HCT116 (cell line): ENCODE measurements around the gene PSMD3. TPM values are rescaled to one million over a fixed set of nuclear protein-coding genes. Genes with fewer than 3 reads are reported as not detected.

Source experiments
- ATAC-seq: fragments of 200-7000 bp; cut with Tn5 transposase; 2 replicates; pipeline ENCODE4 v1.9.1; 2020; ENCODE audit warnings: mild to moderate bottlenecking, moderate library complexity
- BruUV-seq: library from RNA; stranded (reverse); fragments of 400-500 nt; replicated peaks from 2 replicates; lab custom pipeline; 2021; lab: Mats Ljungman, UMichigan
- CTCF ChIA-PET: fragments of 300-600 bp; sonication (Branson Sonifier 250); formaldehyde crosslinking; loops from one replicate; lab custom pipeline; 2021; ENCODE audit warnings: antibody characterized with exemption; lab: Charles Lee
- POLR2A ChIA-PET: fragments of 300-600, 350-600 bp; sonication (Branson Sonifier 250); formaldehyde crosslinking; loops from one replicate; lab custom pipeline; 2021; ENCODE audit warnings: antibody characterized with exemption; lab: Charles Lee
- RAD21 ChIA-PET, 2 experiments: fragments of 300-600 bp; sonication (Branson Sonifier 250); formaldehyde crosslinking; loops; one replicate each; lab custom pipeline; 2023; ENCODE audit warnings: low total read pairs in 2 of 2; ENCODE audit not compliant: uncharacterized antibody in 2 of 2, unreplicated experiment in 2 of 2, low non-redundant PET in 1 of 2; lab: Charles Lee
- DNase-seq: peaks from one replicate; pipeline ENCODE4 v3.0.0-alpha.2; 2010; ENCODE audit warnings: low read depth, low spot score
- H2AFZ ChIP-seq: fragments of 200-600 bp; shearing (Covaris generic), sonication (generic); 2 replicates; pipeline ENCODE4 v1.6.1; 2017; ENCODE audit warnings: low read depth, mixed run types, mixed read lengths, antibody characterized with exemption, low read length; ENCODE audit not compliant: poor library complexity, severe bottlenecking
- H3K27ac ChIP-seq: 2 replicates; pipeline ENCODE4 v1.5.1; 2012; ENCODE audit warnings: low read depth, low read length
- H3K27me3 ChIP-seq: fragments of 200-600 bp; sonication (generic); 2 replicates; pipeline ENCODE4 v1.6.1; 2016; ENCODE audit warnings: mixed run types, low read length, mixed read lengths; ENCODE audit not compliant: insufficient read depth
- H3K36me3 ChIP-seq, 2 experiments: fragments of 200-500 bp in 1 of 2; fragments of 200-600 bp in 1 of 2; sonication (Bioruptor generic) in 1 of 2; sonication (generic) in 1 of 2; 2 replicates each; pipeline versions ENCODE4 v1.5.1 to v1.6.1; 2014 to 2016; ENCODE audit warnings: low read length in 2 of 2, inconsistent platforms in 1 of 2, mixed read lengths in 1 of 2, mixed run types in 1 of 2; ENCODE audit not compliant: insufficient read depth in 2 of 2, control insufficient read depth in 1 of 2
- H3K4me1 ChIP-seq, 2 experiments: fragments of 200-600 bp in 1 of 2; sonication (generic) in 1 of 2; 2 replicates each; pipeline versions ENCODE4 v1.5.1 to v1.6.1; 2012 to 2017; ENCODE audit warnings: low read length in 2 of 2, inconsistent platforms in 1 of 2, mild to moderate bottlenecking in 1 of 2, mixed read lengths in 1 of 2, mixed run types in 1 of 2, moderate library complexity in 1 of 2; ENCODE audit not compliant: insufficient read depth in 2 of 2, control insufficient read depth in 1 of 2
- H3K4me2 ChIP-seq: fragments of 200-600 bp; sonication (generic); 2 replicates; pipeline ENCODE4 v1.6.1; 2017; ENCODE audit warnings: mixed run types, low read length, mixed read lengths
- H3K4me3 ChIP-seq, 2 experiments: fragments of 200-600 bp in 1 of 2; sonication (generic) in 1 of 2; replicated peaks in 1 of 2; 2 replicates each; pipeline ENCODE4 v1.5.1; 2011 to 2016; ENCODE audit warnings: low read length in 2 of 2, control low read depth in 1 of 2, low read depth in 1 of 2, mild to moderate bottlenecking in 1 of 2, mixed read lengths in 1 of 2, mixed run types in 1 of 2
- H3K79me2 ChIP-seq: fragments of 200-600 bp; sonication (generic); 2 replicates; pipeline ENCODE4 v1.6.1; 2017; ENCODE audit warnings: mild to moderate bottlenecking, mixed run types, low read length, moderate library complexity, mixed read lengths; ENCODE audit not compliant: insufficient read depth
- H3K9ac ChIP-seq: fragments of 200-600 bp; sonication (generic); 2 replicates; pipeline ENCODE4 v1.6.1; 2016; ENCODE audit warnings: low read length, mixed read lengths
- H3K9me2 ChIP-seq: fragments of 200-600 bp; sonication (generic), shearing (Covaris generic); 2 replicates; pipeline ENCODE4 v1.6.1; 2017; ENCODE audit warnings: mixed run types, mild to moderate bottlenecking, moderate library complexity; ENCODE audit not compliant: insufficient read depth
- H3K9me3 ChIP-seq, 2 experiments: fragments of 200-500 bp in 1 of 2; fragments of 200-600 bp in 1 of 2; sonication (Bioruptor generic) in 1 of 2; sonication (generic) in 1 of 2; 2 replicates each; pipeline ENCODE4 v1.6.1; 2014 to 2017; ENCODE audit warnings: low read length in 2 of 2, mixed read lengths in 2 of 2, inconsistent platforms in 1 of 2, low read depth in 1 of 2, mild to moderate bottlenecking in 1 of 2, mixed run types in 1 of 2, moderate library complexity in 1 of 2; ENCODE audit not compliant: control insufficient read depth in 1 of 2, insufficient read depth in 1 of 2
- H4K20me1 ChIP-seq: fragments of 200-600 bp; sonication (generic), shearing (Covaris generic); 2 replicates; pipeline ENCODE4 v1.6.1; 2017; ENCODE audit warnings: mixed run types, mild to moderate bottlenecking, moderate library complexity; ENCODE audit not compliant: insufficient read depth
- CEBPB ChIP-seq: IDR thresholded peaks from 2 replicates; pipeline ENCODE4 v1.6.1; 2012; ENCODE audit warnings: low read depth
- ZFX ChIP-seq: fragments of 450-650 bp; IDR thresholded peaks from 2 replicates; pipeline ENCODE4 v1.6.1; 2017
- intact Hi-C: fragments of 100-400 bp; cut with micrococcal nuclease; formaldehyde crosslinking; loops from 2 replicates; pipeline ENCODE4 v1.10.0; 2022
- total RNA-seq: library from RNA; stranded (reverse); gene quantifications from one replicate; pipeline ENCODE4 v1.2.1, GENCODE V29; 2021; ENCODE audit not compliant: unreplicated experiment
- TF ChIP-seq, protein P1 (sequence below): IDR thresholded peaks from 2 replicates; pipeline ENCODE4 v1.6.1; 2012
- TF ChIP-seq, protein P2 (sequence below), 3 experiments: fragments of 200-600 bp in 1 of 3; sonication (generic) in 1 of 3; IDR thresholded peaks in 2 of 3; conservative IDR thresholded peaks in 1 of 3; 2 replicates each; pipeline ENCODE4 v1.5.1; 2012 to 2017; ENCODE audit warnings: low read depth in 2 of 3, low read length in 2 of 3, antibody characterized with exemption in 1 of 3, borderline replicate concordance in 1 of 3, control low read depth in 1 of 3, mild to moderate bottlenecking in 1 of 3, mixed read lengths in 1 of 3, mixed run types in 1 of 3, moderate library complexity in 1 of 3; ENCODE audit not compliant: insufficient read depth in 1 of 3
- TF ChIP-seq, protein P3 (sequence below): IDR thresholded peaks from 2 replicates; pipeline ENCODE4 v1.6.1; 2012; ENCODE audit warnings: low read depth

PSMD3 gene
- total RNA-seq, 1 experiment from 2014 or later = 152 TPM

DNA sequence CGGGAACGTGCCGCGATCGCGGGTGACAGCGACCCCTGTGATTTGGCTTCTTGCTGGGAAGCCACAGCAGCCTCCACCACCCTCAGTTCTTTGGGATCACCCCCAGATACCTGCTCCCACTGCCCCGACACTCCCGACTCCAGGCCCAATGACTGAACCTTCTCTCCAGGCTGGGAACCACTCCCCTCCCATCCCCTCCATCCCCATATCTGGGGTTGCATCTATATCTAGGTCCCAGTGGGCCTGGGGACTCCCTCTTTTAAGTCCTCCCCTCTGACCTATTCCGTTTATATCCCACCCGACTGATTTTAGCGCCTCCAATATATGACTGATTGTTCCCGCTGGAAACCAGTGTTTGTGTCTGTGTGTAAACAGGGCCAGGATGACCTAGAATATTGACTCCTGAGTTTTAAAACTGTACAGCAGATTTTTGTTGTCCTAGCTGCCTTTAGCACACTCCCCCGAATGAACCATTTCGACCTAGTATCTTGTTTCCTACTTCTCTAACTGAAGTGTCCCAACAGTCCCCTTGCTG lies 667 bp downstream of the PSMD3 start:
- POLR2A ChIA-PET = interaction anchor here (1.0 kb wide), 2 partner anchors 16 to 118 kb away, joined by 4 to 6 read pairs; no protein-coding TSS in a partner anchor
- H3K4me2 ChIP-seq = peak overlapping the region; percentile 96
- intact Hi-C loops = loop anchor here (5.0 kb wide), 2 partner anchors 109 to 359 kb away; no protein-coding TSS in a partner anchor
- peaks cover 11 to 26% of the 10 kb centered on the region in 2 experiments; a peak in 3 of 4 replicates for H3K36me3 ChIP-seq
- no peak for TF ChIP-seq ZFX
- TF ChIP-seq CEBPB = no peak
- TF ChIP-seq, protein P1, sequence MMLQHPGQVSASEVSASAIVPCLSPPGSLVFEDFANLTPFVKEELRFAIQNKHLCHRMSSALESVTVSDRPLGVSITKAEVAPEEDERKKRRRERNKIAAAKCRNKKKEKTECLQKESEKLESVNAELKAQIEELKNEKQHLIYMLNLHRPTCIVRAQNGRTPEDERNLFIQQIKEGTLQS = no peak
- TF ChIP-seq, protein P2, sequence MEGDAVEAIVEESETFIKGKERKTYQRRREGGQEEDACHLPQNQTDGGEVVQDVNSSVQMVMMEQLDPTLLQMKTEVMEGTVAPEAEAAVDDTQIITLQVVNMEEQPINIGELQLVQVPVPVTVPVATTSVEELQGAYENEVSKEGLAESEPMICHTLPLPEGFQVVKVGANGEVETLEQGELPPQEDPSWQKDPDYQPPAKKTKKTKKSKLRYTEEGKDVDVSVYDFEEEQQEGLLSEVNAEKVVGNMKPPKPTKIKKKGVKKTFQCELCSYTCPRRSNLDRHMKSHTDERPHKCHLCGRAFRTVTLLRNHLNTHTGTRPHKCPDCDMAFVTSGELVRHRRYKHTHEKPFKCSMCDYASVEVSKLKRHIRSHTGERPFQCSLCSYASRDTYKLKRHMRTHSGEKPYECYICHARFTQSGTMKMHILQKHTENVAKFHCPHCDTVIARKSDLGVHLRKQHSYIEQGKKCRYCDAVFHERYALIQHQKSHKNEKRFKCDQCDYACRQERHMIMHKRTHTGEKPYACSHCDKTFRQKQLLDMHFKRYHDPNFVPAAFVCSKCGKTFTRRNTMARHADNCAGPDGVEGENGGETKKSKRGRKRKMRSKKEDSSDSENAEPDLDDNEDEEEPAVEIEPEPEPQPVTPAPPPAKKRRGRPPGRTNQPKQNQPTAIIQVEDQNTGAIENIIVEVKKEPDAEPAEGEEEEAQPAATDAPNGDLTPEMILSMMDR (IDR thresholded peaks at IDR 0.05 in 2 of 3, conservative IDR thresholded peaks at IDR 0.05 in 1 of 3; ENCODE audit: borderline replicate concordance in 1 of 3, insufficient read depth in 1 of 3, low read depth in 2 of 3, low read length in 2 of 3) = no peak
- TF ChIP-seq, protein P3, sequence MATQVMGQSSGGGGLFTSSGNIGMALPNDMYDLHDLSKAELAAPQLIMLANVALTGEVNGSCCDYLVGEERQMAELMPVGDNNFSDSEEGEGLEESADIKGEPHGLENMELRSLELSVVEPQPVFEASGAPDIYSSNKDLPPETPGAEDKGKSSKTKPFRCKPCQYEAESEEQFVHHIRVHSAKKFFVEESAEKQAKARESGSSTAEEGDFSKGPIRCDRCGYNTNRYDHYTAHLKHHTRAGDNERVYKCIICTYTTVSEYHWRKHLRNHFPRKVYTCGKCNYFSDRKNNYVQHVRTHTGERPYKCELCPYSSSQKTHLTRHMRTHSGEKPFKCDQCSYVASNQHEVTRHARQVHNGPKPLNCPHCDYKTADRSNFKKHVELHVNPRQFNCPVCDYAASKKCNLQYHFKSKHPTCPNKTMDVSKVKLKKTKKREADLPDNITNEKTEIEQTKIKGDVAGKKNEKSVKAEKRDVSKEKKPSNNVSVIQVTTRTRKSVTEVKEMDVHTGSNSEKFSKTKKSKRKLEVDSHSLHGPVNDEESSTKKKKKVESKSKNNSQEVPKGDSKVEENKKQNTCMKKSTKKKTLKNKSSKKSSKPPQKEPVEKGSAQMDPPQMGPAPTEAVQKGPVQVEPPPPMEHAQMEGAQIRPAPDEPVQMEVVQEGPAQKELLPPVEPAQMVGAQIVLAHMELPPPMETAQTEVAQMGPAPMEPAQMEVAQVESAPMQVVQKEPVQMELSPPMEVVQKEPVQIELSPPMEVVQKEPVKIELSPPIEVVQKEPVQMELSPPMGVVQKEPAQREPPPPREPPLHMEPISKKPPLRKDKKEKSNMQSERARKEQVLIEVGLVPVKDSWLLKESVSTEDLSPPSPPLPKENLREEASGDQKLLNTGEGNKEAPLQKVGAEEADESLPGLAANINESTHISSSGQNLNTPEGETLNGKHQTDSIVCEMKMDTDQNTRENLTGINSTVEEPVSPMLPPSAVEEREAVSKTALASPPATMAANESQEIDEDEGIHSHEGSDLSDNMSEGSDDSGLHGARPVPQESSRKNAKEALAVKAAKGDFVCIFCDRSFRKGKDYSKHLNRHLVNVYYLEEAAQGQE = no peak
- TF ChIP-seq, all 23 proteins: peak for 0
- Histone ChIP-seq H4K20me1 (peaks cover 15% of the 10 kb centered on the region; the same call in 1 of the 2 replicates), H3K27me3 (no peaks in the 10 kb centered on the region), H2AFZ (no peak overlapping the region), H3K27ac (peak overlapping the region; percentile 94), H3K4me3 (peak overlapping the region; percentile 90 to 100), H3K9me3 (no peaks in the 10 kb centered on the region), H3K9me2 (no peaks in the 10 kb centered on the region), H3K4me1 (peaks cover 13 to 25% of the 10 kb centered on the region in 2 experiments; a peak in 3 of 4 replicates), H3K79me2 (peaks cover 50% of the 10 kb centered on the region), H3K9ac (peak overlapping the region; percentile 98)
- no peak for ATAC-seq
- BruUV-seq = no TSS peak
- DNase-seq = no peak
- ChIA-PET RAD21 (interaction anchor here (1.0 to 1.1 kb wide), 2 partner anchors 22 to 54 kb away, joined by 3 to 5 read pairs; partner anchors contain the start of genes LRRC3C (in 1 of the 2) and ORMDL3 (in 1 of the 2)), CTCF (interaction anchor here (0.8 to 1.4 kb wide), 10 partner anchors 11 to 749 kb away, joined by 3 to 15 read pairs (median 4); no protein-coding TSS in a partner anchor)
